Left lung (tissue), 14 donors: Measurements from ENCODE around the gene CTNNAL1. TPM values are rescaled to one million over a fixed set of nuclear protein-coding genes. Genes with fewer than 3 reads are reported as not detected.
"Not testable (repeated sequence)": the region's sequence is repeated elsewhere in the genome, so short reads cannot be mapped to it uniquely, and the experiment has no call there.

Experiments
- ATAC-seq: fragments of 200-7000 bp; cut with Tn5 transposase; one replicate; pipeline ENCODE4 v1.9.1; 2020; ENCODE audit warnings: moderate library complexity
- DNase-seq, 4 donors: peaks; one replicate each; pipeline ENCODE4 v3.0.0-alpha.2; 2013 to 2020
- H3K27ac ChIP-seq, 2 donors: fragments of 200-600 bp; sonication (generic) in 1 of 2; one replicate each; pipeline versions ENCODE4 v1.5.0 to v1.8.0; 2020 to 2021
- H3K27me3 ChIP-seq, 2 donors: fragments of 200-600 bp; sonication (generic) in 1 of 2; one replicate each; pipeline versions ENCODE4 v1.5.0 to v1.8.0; 2020 to 2021
- H3K36me3 ChIP-seq, 2 donors: fragments of 200-600 bp; sonication (generic) in 1 of 2; one replicate each; pipeline versions ENCODE4 v1.5.0 to v1.8.0; 2020 to 2021
- H3K4me1 ChIP-seq, 2 donors: fragments of 200-600 bp; one replicate each; pipeline ENCODE4 v1.8.0; 2021
- H3K4me3 ChIP-seq, 2 donors: fragments of 200-600 bp; sonication (generic) in 1 of 2; one replicate each; pipeline versions ENCODE4 v1.5.0 to v1.8.0; 2020 to 2021; ENCODE audit warnings: mild to moderate bottlenecking in 1 of 2
- H3K9me3 ChIP-seq, 2 donors: fragments of 200-600 bp; sonication (generic) in 1 of 2; one replicate each; pipeline versions ENCODE4 v1.5.0 to v1.8.0; 2020 to 2021
- intact Hi-C, 2 donors: fragments of 100-400 bp; cut with DNase I; formaldehyde crosslinking; loops; one replicate each; pipeline versions ENCODE4 v1.11.2 to v1.14.2; 2022
- long read RNA-seq, 12 donors: library from polyadenylated mRNA in 2 of 12; unstranded in 2 of 12; transcript quantifications; one replicate each; pipeline ENCODE4 v2.0.0 and lab custom pipeline, GENCODE V29; 2019 to 2026
- polyA plus RNA-seq, 6 donors: library from polyadenylated mRNA; unstranded; fragments of 120-200 nt; gene quantifications; one replicate each; pipeline ENCODE4 v1.2.1, GENCODE V29; 2013; ENCODE audit not compliant: insufficient read length in 6 of 6
- total RNA-seq, 2 donors: library from RNA; stranded (reverse); fragmentation: NEBNext Ultra II Directional; extraction: Animal tissue kit (Norgen Biotek cat#: 25700); gene quantifications; one replicate each; pipeline ENCODE4 v1.2.1, GENCODE V29; 2021
- TF ChIP-seq, protein P1 (sequence below), 2 donors: fragments of 200-600 bp; sonication (generic) in 1 of 2; IDR thresholded peaks; one replicate each; pipeline versions ENCODE4 v1.5.0 to v1.8.0; 2021; ENCODE audit warnings: antibody characterized with exemption in 2 of 2
- donor health status: DM: no; HTN: yes; CAD: no.
- donor health status: DM: no; HTN: no; CAD: no.

The CTNNAL1 gene
- total RNA-seq (10 to 100 TPM; 47.7 to 48.0 TPM), polyA plus RNA-seq (100 to 1,000 TPM in 1 of 6 donors, 10 to 100 TPM in 5; 78.7 to 102 (median 92.7) TPM)
- long read RNA-seq, donor 1, transcript CTNNAL1-201 (19 exons, 2,490 nt) = major isoform, 14 of 52 reads
- long read RNA-seq, donor 1, partial matches to known transcripts = 37 of 52 reads
- long read RNA-seq, donor 1, other reads (novel, unspliced or antisense) = 0 of 52 reads
- long read RNA-seq, donor 2, partial matches to known transcripts = 41 of 46 reads
- long read RNA-seq, donor 2, other reads (novel, unspliced or antisense) = 0 of 46 reads
- long read RNA-seq, donor 3, transcript CTNNAL1-201 (19 exons, 2,490 nt) = major isoform, 10 of 11 reads
- long read RNA-seq, donor 3, partial matches to known transcripts = 0 of 11 reads
- long read RNA-seq, donor 3, other reads (novel, unspliced or antisense) = 0 of 11 reads
- long read RNA-seq, donor 4, transcript CTNNAL1-201 (19 exons, 2,490 nt) = major isoform, 7 of 47 reads
- long read RNA-seq, donor 4, partial matches to known transcripts = 36 of 47 reads
- long read RNA-seq, donor 4, other reads (novel, unspliced or antisense) = 4 of 47 reads
- long read RNA-seq, donor 5, transcript CTNNAL1-201 (19 exons, 2,490 nt) = major isoform, 8 of 27 reads
- long read RNA-seq, donor 5, partial matches to known transcripts = 19 of 27 reads
- long read RNA-seq, donor 5, other reads (novel, unspliced or antisense) = 0 of 27 reads
- long read RNA-seq, donor 6, transcript CTNNAL1-201 (19 exons, 2,490 nt) = major isoform, 5 of 20 reads
- long read RNA-seq, donor 6, partial matches to known transcripts = 15 of 20 reads
- long read RNA-seq, donor 6, other reads (novel, unspliced or antisense) = 0 of 20 reads
- long read RNA-seq, donor 7, transcript CTNNAL1-201 (19 exons, 2,490 nt) = major isoform, 14 of 23 reads
- long read RNA-seq, donor 7, partial matches to known transcripts = 7 of 23 reads
- long read RNA-seq, donor 7, other reads (novel, unspliced or antisense) = 0 of 23 reads
- long read RNA-seq, donor 8, transcript CTNNAL1-201 (19 exons, 2,490 nt) = major isoform, 14 of 35 reads
- long read RNA-seq, donor 8, partial matches to known transcripts = 21 of 35 reads
- long read RNA-seq, donor 8, other reads (novel, unspliced or antisense) = 0 of 35 reads
- long read RNA-seq, donor 9 = 0 reads
- long read RNA-seq, donor 10, partial matches to known transcripts = 22 of 26 reads
- long read RNA-seq, donor 10, other reads (novel, unspliced or antisense) = 2 of 26 reads
- long read RNA-seq, donor 11, partial matches to known transcripts = 7 of 10 reads
- long read RNA-seq, donor 11, other reads (novel, unspliced or antisense) = 0 of 10 reads
- long read RNA-seq, donor 12, transcript CTNNAL1-201 (19 exons, 2,490 nt) = major isoform, 7 of 25 reads
- long read RNA-seq, donor 12, partial matches to known transcripts = 18 of 25 reads
- long read RNA-seq, donor 12, other reads (novel, unspliced or antisense) = 0 of 25 reads

GRCh38 chr9:109012876-109013678, at the start of gene CTNNAL1:
Gene CTNNAL1 (minus strand): TSS chr9:109013499. CDS start chr9:109013442, 57 bp downstream.
- no peaks in the 10 kb centered on the region for H3K27me3 ChIP-seq
- H3K36me3 ChIP-seq = no peaks in the 10 kb centered on the region
- peak within 1 kb of the TSS; percentile 81 to 85 for H3K4me3 ChIP-seq
- DNase-seq (peak; percentile 84 to 98 (median 94)), ATAC-seq (peak; percentile 92)
- peak within 1 kb of the TSS; percentile 90 to 96 for H3K27ac ChIP-seq
- peaks cover 29 to 46% of the 10 kb centered on the region in 2 donors for H3K4me1 ChIP-seq
- TF ChIP-seq, protein P1, sequence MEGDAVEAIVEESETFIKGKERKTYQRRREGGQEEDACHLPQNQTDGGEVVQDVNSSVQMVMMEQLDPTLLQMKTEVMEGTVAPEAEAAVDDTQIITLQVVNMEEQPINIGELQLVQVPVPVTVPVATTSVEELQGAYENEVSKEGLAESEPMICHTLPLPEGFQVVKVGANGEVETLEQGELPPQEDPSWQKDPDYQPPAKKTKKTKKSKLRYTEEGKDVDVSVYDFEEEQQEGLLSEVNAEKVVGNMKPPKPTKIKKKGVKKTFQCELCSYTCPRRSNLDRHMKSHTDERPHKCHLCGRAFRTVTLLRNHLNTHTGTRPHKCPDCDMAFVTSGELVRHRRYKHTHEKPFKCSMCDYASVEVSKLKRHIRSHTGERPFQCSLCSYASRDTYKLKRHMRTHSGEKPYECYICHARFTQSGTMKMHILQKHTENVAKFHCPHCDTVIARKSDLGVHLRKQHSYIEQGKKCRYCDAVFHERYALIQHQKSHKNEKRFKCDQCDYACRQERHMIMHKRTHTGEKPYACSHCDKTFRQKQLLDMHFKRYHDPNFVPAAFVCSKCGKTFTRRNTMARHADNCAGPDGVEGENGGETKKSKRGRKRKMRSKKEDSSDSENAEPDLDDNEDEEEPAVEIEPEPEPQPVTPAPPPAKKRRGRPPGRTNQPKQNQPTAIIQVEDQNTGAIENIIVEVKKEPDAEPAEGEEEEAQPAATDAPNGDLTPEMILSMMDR (IDR thresholded peaks at IDR 0.05) = no peak
- no peaks in the 10 kb centered on the region for H3K9me3 ChIP-seq
- intact Hi-C loops = no loop called here

DNA sequence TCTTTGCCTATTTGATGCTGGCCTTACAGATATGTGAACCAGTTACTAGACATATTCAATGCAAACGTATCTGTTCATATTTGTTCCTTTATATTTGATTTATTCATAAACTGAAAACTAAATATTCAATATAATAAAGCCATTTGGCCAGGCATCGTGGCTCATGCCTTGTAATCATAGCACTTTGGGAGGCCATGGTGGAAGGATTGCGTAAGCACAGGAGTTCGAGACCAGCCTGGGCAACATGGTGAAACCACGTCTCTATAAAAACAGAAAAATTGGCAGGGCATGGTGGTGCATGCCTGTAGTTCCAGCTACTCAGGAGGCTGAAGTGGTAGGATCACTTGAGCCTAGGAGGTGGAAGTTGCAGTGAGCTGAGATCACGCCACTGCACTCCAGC, 49.2 kb upstream of the CTNNAL1 start:
- TF ChIP-seq, protein P1 (IDR thresholded peaks at IDR 0.05) = no peak
- no peak overlapping the region for H3K4me3 ChIP-seq
- peaks cover 0 to 75% of the 10 kb centered on the region in 2 donors for H3K36me3 ChIP-seq
- ATAC-seq (no peak), DNase-seq (no peak)
- intact Hi-C loops = no loop called here
- no peak overlapping the region for H3K27ac ChIP-seq
- no peaks in the 10 kb centered on the region for H3K4me1 ChIP-seq
- H3K27me3 ChIP-seq = no peaks in the 10 kb centered on the region
- H3K9me3 ChIP-seq = no peaks in the 10 kb centered on the region

- TF ChIP-seq, protein P1 (IDR thresholded peaks at IDR 0.05) = no peak
- Histone ChIP-seq H3K4me1 (no peaks in the 10 kb centered on the region), H3K27me3 (no peaks in the 10 kb centered on the region), H3K9me3 (no peaks in the 10 kb centered on the region), H3K4me3 (no peak overlapping the region), H3K27ac (no peak overlapping the region), H3K36me3 (peaks cover 0 to 93% of the 10 kb centered on the region in 2 donors)
- DNase-seq (no peak), ATAC-seq (no peak)
- intact Hi-C loops = no loop called here
Measured at GRCh38 chr9:109060191-109060590, 46.9 kb upstream of the CTNNAL1 start.

- intact Hi-C loops, ATAC-seq: not testable (repeated sequence)
Measured at GRCh38 chr9:109053121-109053520, 39.8 kb upstream of the CTNNAL1 start.

More at GRCh38 chr9:109053121-109053520, 39.8 kb upstream of the CTNNAL1 start:
- DNase-seq, H3K9me3 ChIP-seq, H3K27me3 ChIP-seq, H3K27ac ChIP-seq, H3K4me3 ChIP-seq, H3K4me1 ChIP-seq: not testable (repeated sequence)
- H3K36me3 ChIP-seq = peaks cover 7 to 75% of the 10 kb centered on the region in 2 donors
